HL-60/S4 treated with phorbol 12-myristate 13-acetate at 8.2 ng/mL for 4 days and 3 days (cell line): ENCODE data around the gene VGF.
"Not testable (repeated sequence)": the region's sequence is repeated elsewhere in the genome, so short reads cannot be mapped to it uniquely, and the experiment has no call there.

Experiments
- in situ Hi-C: fragments of 300-500 bp; cut with MboI; formaldehyde crosslinking; loops from 2 replicates; pipeline ENCODE4 v1.15.0; 2022; ENCODE audit warnings: low sequenced_read_pairs

VGF gene

DNA sequence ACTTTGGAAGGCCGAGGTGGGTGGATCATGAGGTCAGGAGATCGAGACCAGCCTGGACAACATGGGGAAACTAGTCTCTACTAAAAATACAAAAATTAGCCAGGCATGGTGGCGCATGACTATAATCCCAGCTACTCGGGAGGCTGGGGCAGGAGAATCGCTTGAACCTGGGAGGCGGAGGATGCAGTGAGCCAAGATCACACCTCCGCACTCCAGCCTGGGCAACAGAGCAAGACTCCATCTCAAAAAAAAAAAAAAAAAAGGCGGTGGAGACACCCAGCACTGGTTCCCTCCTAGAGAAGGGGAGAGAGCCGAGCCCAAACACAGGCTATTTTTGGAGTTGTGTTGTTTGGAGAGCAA is 43.8 kb downstream of the VGF start:
- in situ Hi-C loops: not testable (repeated sequence)

DNA sequence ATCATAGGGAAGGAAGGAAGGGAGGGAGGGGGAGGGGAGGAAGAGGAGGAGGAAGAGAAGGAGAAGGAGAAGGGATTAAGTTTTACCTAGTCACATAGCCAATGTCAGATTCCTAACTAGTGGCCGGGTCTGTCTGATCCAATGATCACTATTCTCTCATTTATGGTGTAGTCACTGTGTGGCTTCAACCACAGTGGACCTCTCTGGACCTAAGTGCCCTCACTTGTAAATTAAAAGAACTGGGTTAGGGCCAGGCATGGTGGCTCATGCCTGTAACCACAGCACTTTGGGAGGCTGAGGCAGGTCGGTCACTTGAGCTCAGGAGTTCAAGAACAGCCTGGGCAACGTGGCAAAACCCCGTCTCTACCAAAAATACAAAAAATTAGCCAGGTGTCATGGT is 45.1 kb downstream of the VGF start:
- in situ Hi-C loops: no loop called here

DNA sequence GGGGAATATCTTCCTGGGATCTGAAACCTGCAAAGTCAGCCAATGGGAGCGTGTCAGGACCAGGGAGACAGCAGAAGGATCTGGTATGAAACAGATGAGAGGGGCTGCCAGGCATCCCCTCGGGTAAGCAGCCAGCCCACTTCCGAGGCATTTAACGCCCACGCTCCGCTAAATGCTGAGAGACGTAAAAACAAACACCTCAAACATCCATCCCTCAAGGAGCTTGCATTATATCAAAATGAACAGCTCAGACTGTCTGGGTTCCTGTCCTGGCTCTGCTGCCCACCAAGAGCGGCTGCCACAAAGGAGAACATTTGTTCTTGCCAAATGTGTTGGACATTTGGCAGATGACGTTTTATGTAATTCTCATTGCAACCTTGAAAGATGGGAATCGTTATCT is 45.5 kb downstream of the VGF start:
- in situ Hi-C loops: no loop called here

DNA sequence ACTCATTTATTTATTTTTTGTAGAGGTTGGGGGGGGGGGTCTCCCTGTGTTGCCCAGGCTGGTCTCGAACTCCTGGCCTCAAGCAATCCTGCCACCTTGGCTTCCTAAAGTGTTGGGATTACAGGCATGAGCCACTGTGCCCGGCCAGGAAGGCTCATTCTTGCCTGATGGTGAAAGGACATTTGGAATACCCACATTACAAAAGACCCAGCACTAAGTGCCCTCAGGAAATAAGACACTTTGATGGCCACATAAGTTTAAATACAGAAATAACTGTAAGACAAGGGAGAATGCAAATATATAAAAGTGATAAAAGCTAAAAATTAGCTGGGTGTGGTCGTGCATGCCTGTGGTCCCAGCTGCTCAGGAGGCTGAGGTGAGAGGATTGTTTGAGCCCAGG is 46.5 kb downstream of the VGF start:
- in situ Hi-C loops: no loop called here

DNA sequence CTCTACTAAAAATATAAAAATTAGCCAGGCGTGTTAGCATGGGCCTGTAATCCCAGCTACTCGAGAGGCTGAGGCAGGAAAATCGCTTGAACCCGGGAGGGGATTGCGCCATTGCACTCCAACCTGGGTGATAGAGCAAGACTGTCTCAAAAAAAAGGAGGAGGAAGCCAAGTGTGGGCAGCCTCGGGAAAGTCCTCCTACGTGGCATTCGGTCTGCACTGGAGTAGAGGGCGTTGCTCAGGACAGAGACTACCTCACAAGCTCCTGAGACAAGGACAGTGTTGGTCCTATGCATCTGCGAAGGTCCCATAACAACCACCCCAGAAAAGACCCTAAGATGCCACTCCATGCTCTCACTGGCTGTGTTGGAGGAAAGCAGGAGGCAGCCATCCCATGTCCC is 48.5 kb downstream of the VGF start:
- in situ Hi-C loops: no loop called here

DNA sequence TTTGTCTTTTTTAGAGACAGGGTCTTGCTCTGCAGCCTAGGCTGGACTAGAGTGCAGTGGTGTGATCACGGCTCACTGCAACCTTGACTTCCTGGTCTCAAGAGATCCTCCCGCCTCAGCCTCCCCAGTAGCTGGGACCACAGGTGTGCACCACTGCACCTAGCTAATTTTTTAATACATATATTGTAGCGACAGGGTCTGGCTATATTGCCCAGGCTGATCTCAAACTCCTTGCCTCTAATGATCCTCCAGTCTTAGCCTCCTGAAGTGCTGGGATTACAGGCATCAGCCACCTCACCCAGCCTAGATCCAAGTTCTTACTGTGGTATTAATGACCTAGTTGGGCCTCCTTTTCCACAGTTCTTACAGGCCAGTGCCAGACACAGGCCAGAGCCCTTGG is 50.2 kb downstream of the VGF start:
- in situ Hi-C loops: no loop called here

DNA sequence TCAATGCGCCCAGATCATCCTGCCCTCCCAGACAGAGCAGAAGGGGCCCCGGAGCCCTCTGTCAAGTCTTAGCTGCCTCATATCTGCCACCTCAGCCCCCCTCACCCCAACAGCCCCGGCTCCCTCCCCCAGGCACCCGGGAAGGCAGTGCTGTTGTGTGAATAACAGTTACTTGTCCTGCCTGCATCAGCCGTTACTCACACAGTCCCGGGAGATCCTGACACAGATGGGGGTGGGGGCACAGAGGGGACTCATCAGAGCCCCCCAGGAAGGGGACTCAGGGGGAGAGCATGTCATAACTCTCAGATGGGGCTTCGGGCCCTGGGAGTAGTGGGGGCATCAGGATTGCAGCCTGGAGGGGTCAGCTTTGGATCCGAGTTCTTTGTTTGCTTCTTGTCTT is 50.9 kb downstream of the VGF start:
- in situ Hi-C loops: no loop called here

DNA sequence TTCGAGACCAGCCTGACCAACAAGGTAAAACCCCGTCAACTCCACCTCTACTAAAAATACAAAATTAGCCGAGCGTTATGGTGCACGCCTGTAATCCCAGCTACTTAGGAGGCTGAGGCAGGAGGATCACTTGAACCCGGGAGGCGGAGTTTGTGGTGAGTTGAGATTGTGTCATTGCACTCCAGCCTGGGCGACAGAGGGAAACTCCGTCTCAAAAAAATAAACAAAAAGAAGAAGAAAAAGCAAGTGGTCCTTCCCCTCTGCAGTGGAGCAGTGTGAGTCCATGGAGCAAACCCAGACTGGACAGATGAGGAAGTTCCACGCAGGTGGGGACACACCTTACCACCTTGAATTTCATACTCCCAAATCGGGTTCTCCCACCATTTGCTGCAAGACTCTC is 51.5 kb downstream of the VGF start:
- in situ Hi-C loops: no loop called here

DNA sequence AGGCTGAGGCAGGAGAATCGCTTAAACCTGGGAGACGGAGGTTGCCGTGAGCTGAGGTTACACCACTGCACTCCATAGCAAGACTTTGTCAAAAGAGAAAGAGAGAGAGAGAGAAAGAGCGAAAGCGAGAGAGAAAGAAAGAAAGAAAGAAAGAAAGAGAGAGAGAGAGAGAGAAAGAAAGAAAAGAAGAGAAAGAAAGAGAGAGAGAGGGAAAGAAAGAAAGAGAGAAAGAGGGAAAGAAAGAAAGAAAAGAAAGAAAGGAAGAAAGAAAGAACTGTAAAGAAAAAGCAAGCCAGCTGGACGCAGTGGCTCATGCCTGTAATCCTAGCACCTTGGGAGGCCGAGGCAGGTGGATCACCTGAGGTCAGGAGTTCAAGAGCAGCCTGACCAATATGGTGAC is 52.2 kb downstream of the VGF start:
- in situ Hi-C loops: not testable (repeated sequence)
